ENCODE measurements around the gene HSF4. TPM values are rescaled to one million over a fixed set of nuclear protein-coding genes. Genes with fewer than 3 reads are reported as not detected.

HSF4 gene
- polyA plus RNA-seq, 1 donor: 8.2 TPM

DNA sequence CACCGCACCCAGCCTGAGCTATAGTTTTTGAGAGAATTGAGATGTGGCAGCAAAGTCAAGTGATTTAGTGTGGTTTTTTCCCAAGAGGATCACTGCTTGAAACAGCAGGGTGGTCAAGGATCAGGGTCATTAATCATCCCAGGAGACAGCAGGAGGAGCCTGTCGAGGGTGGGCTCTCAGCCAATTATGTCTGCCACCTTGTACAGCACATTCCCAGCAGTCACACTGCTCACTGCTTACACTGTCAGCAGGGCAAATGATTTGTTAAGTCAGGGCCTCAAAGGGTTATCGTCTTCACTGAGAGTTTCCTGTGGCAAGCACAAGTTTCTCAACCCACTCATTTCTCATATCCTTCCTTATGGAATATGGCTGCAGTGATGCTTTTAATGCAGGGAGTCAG is 26.9 kb upstream of the HSF4 start:
- peak; percentile 54 to 80 for DNase-seq
- Histone ChIP-seq H3K27me3 (ENCODE audit: control insufficient read depth, insufficient read depth, low read length) (no peaks in the 10 kb centered on the region), H3K36me3 (ENCODE audit: control insufficient read depth, insufficient read depth, low read length) (peaks cover 81% of the 10 kb centered on the region), H3K27ac (ENCODE audit: low read length) (no peak overlapping the region), H3K4me3 (ENCODE audit: low read length) (no peak overlapping the region), H3K4me1 (ENCODE audit: control insufficient read depth, insufficient read depth, low read length) (no peaks in the 10 kb centered on the region), H3K9me3 (ENCODE audit: control insufficient read depth, low read depth, low read length) (no peaks in the 10 kb centered on the region)
- WGBS (ENCODE audit: insufficient coverage, low lambda C conversion rate): no CpG with 5 or more reads among the region's 3 CpGs

- no CpG with 5 or more reads among the region's 13 CpGs for WGBS (ENCODE audit: insufficient coverage, low lambda C conversion rate)
- Histone ChIP-seq H3K4me3 (ENCODE audit: low read length) (no peak overlapping the region), H3K36me3 (ENCODE audit: control insufficient read depth, insufficient read depth, low read length) (peaks cover 85% of the 10 kb centered on the region), H3K4me1 (ENCODE audit: control insufficient read depth, insufficient read depth, low read length) (no peaks in the 10 kb centered on the region), H3K9me3 (ENCODE audit: control insufficient read depth, low read depth, low read length) (no peaks in the 10 kb centered on the region), H3K27ac (ENCODE audit: low read length) (no peak overlapping the region), H3K27me3 (ENCODE audit: control insufficient read depth, insufficient read depth, low read length) (no peaks in the 10 kb centered on the region)
- DNase-seq: no peak
These were observed 23.2 kb upstream of the HSF4 start for GRCh38 chr16:67141391-67141790.

- no peak overlapping the region for H3K27ac ChIP-seq (ENCODE audit: low read length)
- H3K36me3 ChIP-seq (ENCODE audit: control insufficient read depth, insufficient read depth, low read length): peaks cover 89% of the 10 kb centered on the region
- H3K4me1 ChIP-seq (ENCODE audit: control insufficient read depth, insufficient read depth, low read length): no peaks in the 10 kb centered on the region
- WGBS (ENCODE audit: insufficient coverage, low lambda C conversion rate): no CpG with 5 or more reads among the region's 9 CpGs
- DNase-seq: no peak
- no peaks in the 10 kb centered on the region for H3K27me3 ChIP-seq (ENCODE audit: control insufficient read depth, insufficient read depth, low read length)
- no peak overlapping the region for H3K4me3 ChIP-seq (ENCODE audit: low read length)
- H3K9me3 ChIP-seq (ENCODE audit: control insufficient read depth, low read depth, low read length): no peaks in the 10 kb centered on the region
These were observed 22.2 kb upstream of the HSF4 start for GRCh38 chr16:67142342-67142741.

DNA sequence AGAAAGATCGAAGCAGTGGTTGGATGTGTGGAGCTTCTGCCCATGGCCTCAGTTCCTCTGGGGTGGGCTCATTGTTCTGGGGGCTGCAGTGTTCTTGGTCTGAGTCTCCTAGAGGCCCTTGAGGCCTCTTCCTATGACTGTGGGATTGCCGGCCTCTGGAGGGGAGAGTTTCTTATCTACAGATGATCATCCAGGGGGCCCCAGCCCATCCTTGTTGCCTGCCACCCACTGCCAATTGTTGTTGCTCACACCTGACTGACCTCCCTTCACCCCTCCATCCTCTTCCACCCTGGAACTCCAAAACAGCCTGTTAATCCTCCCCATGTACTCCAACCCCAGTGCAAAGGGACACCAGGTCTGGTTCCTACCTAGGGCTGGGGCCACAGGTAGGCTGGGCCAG is 19.6 kb upstream of the HSF4 start:
- H3K27ac ChIP-seq (ENCODE audit: low read length): no peak overlapping the region
- WGBS (ENCODE audit: insufficient coverage, low lambda C conversion rate): no CpG with 5 or more reads among the region's 2 CpGs
- no peaks in the 10 kb centered on the region for H3K4me1 ChIP-seq (ENCODE audit: control insufficient read depth, insufficient read depth, low read length)
- DNase-seq: no peak
- H3K4me3 ChIP-seq (ENCODE audit: low read length): no peak overlapping the region
- H3K9me3 ChIP-seq (ENCODE audit: control insufficient read depth, low read depth, low read length): peaks cover 8% of the 10 kb centered on the region
- H3K27me3 ChIP-seq (ENCODE audit: control insufficient read depth, insufficient read depth, low read length): peaks cover 11% of the 10 kb centered on the region
- H3K36me3 ChIP-seq (ENCODE audit: control insufficient read depth, insufficient read depth, low read length): peaks cover 75% of the 10 kb centered on the region

DNA sequence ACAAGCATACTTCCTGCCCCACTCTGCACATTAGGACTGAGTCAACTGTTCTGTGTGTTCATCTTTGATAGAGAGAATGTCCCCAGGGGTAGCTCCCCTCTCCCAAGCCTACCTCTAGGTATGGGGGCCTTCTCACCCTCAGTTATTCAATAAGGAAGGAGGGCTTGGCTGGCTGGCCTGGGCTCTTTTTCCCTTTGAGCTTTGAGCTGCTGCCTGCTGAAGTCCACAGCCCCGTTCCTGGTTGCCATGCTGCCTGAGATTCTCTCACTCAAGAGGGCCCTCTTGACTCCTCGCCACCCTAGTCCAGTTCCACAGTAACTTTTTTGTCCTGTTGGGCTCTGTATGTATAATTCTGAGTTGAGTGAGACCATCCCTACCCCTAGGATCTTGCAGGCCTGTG is 18.8 kb upstream of the HSF4 start:
- no CpG with 5 or more reads among the region's 2 CpGs for WGBS (ENCODE audit: insufficient coverage, low lambda C conversion rate)

DNA sequence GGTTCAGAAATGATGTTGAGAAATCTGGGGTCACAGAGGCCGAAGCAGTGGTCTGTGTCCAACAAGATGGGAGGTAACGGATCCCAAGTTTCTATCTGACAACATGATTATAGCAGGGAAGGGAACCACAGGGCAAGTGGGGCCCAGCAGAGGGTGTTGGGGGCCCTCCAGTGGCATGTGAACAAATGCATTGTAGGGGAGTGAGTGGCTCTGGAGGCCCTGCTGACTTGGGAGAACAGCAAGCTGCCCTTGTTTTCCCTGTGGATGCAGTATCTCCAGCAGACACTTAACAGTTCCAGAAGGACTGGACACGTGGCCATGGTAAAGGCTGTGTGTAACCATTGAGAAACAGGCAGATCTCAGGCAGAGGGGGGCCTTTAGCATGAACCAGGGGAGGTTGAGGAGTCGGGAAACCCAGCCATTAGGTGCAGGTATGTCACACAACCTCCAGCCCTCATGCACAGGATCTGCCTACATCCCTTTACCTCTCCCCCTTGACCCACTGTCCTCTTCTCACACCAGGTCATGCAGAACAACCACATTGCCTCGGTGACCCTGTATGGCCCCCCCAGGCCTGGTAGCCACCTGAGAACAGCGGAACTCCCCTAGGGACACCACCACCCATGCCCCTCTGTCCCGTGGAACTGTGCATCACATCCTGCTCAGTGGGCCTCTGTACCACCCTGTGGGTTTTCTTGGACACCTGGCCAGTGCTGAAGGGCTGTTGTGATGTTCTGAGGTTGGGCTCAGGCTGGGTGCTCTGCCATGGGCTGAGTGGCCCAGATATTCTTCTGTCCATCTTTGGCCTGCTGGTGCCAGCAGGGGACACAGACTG is 17.8 kb upstream of the HSF4 start:
- H3K9me3 ChIP-seq (ENCODE audit: control insufficient read depth, low read depth, low read length): peaks cover 8% of the 10 kb centered on the region
- peaks cover 57% of the 10 kb centered on the region for H3K36me3 ChIP-seq (ENCODE audit: control insufficient read depth, insufficient read depth, low read length)
- no peak overlapping the region for H3K4me3 ChIP-seq (ENCODE audit: low read length)
- no CpG with 5 or more reads among the region's 7 CpGs for whole genome bisulfite sequencing (ENCODE audit: insufficient coverage, low lambda C conversion rate)
- peaks cover 3% of the 10 kb centered on the region for H3K4me1 ChIP-seq (ENCODE audit: control insufficient read depth, insufficient read depth, low read length)
- H3K27ac ChIP-seq (ENCODE audit: low read length): no peak overlapping the region
- H3K27me3 ChIP-seq (ENCODE audit: control insufficient read depth, insufficient read depth, low read length): peaks cover 27% of the 10 kb centered on the region
- DNase-seq: peak in 1 of 2 donors; percentile 29

More for the DNA sequence above, 18.8 kb upstream of the HSF4 start:
- no peaks in the 10 kb centered on the region for H3K4me1 ChIP-seq (ENCODE audit: control insufficient read depth, insufficient read depth, low read length)
- H3K4me3 ChIP-seq (ENCODE audit: low read length): no peak overlapping the region
- peaks cover 17% of the 10 kb centered on the region for H3K27me3 ChIP-seq (ENCODE audit: control insufficient read depth, insufficient read depth, low read length)
- no peak for DNase-seq
- H3K9me3 ChIP-seq (ENCODE audit: control insufficient read depth, low read depth, low read length): peaks cover 8% of the 10 kb centered on the region
- H3K27ac ChIP-seq (ENCODE audit: low read length): no peak overlapping the region
- H3K36me3 ChIP-seq (ENCODE audit: control insufficient read depth, insufficient read depth, low read length): peaks cover 67% of the 10 kb centered on the region

- no CpG with 5 or more reads among the region's 4 CpGs for WGBS (ENCODE audit: insufficient coverage, low lambda C conversion rate)
- no peak for DNase-seq
- no peak overlapping the region for H3K27ac ChIP-seq (ENCODE audit: low read length)
- peaks cover 3% of the 10 kb centered on the region for H3K4me1 ChIP-seq (ENCODE audit: control insufficient read depth, insufficient read depth, low read length)
- H3K27me3 ChIP-seq (ENCODE audit: control insufficient read depth, insufficient read depth, low read length): peaks cover 32% of the 10 kb centered on the region
- H3K4me3 ChIP-seq (ENCODE audit: low read length): no peak overlapping the region
- H3K9me3 ChIP-seq (ENCODE audit: control insufficient read depth, low read depth, low read length): peaks cover 8% of the 10 kb centered on the region
- H3K36me3 ChIP-seq (ENCODE audit: control insufficient read depth, insufficient read depth, low read length): peaks cover 49% of the 10 kb centered on the region
These were observed 17.0 kb upstream of the HSF4 start for GRCh38 chr16:67147437-67148140.

- H3K36me3 ChIP-seq (ENCODE audit: control insufficient read depth, insufficient read depth, low read length): peaks cover 43% of the 10 kb centered on the region
- DNase-seq: no peak
- H3K9me3 ChIP-seq (ENCODE audit: control insufficient read depth, low read depth, low read length): peaks cover 8% of the 10 kb centered on the region
- no peak overlapping the region for H3K4me3 ChIP-seq (ENCODE audit: low read length)
- no peak overlapping the region for H3K27ac ChIP-seq (ENCODE audit: low read length)
- H3K27me3 ChIP-seq (ENCODE audit: control insufficient read depth, insufficient read depth, low read length): peaks cover 38% of the 10 kb centered on the region
- WGBS (ENCODE audit: insufficient coverage, low lambda C conversion rate): no CpG with 5 or more reads among the region's 2 CpGs
- peaks cover 3% of the 10 kb centered on the region for H3K4me1 ChIP-seq (ENCODE audit: control insufficient read depth, insufficient read depth, low read length)
These were observed 16.3 kb upstream of the HSF4 start for GRCh38 chr16:67148221-67148620.

- Histone ChIP-seq H3K4me3 (ENCODE audit: low read length) (no peak overlapping the region), H3K9me3 (ENCODE audit: control insufficient read depth, low read depth, low read length) (peaks cover 8% of the 10 kb centered on the region), H3K36me3 (ENCODE audit: control insufficient read depth, insufficient read depth, low read length) (peaks cover 40% of the 10 kb centered on the region), H3K27ac (ENCODE audit: low read length) (no peak overlapping the region), H3K27me3 (ENCODE audit: control insufficient read depth, insufficient read depth, low read length) (peaks cover 41% of the 10 kb centered on the region), H3K4me1 (ENCODE audit: control insufficient read depth, insufficient read depth, low read length) (peaks cover 3% of the 10 kb centered on the region)
- WGBS (ENCODE audit: insufficient coverage, low lambda C conversion rate): no CpG with 5 or more reads among the region's 11 CpGs
- no peak for DNase-seq
These were observed 15.8 kb upstream of the HSF4 start for GRCh38 chr16:67148656-67149275.

DNA sequence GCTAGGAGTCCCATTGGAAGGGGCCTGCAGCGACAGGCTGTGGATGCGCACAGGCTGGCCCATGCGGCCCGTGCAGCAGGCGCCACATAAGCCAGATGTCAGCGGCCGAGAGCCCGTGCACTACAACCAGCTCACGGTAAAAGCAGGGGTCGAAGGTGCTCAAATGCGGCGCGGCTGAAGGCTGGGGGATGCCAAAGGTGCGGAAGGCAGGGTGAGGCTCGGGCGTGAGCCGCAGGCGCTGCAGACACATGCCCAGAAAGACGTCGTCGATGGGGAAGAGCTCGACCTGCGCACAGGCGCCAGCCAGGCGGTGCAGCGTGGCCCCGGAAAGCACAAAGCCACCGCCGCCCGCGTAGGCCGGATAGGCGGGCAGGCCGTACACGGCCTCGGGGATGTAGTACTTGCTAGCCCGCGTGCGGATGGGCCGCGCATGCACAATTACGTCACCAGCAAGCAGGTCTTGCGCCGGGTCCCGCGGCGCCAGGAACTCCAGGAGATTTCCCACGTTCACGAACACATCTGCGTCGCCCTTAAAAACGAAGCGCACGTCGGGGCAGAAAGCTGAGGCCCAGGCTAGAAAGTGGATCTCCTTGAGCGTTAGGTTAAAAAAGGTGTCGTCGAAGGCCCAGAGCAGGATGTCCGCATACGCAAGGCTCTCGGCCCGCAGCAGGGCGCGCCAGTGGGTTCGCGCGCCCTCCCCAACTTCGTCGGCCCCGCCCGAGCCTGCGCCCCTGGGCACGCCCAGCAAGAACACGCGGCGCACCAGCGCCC is 15.1 kb upstream of the HSF4 start:
- peaks cover 34% of the 10 kb centered on the region for H3K36me3 ChIP-seq (ENCODE audit: control insufficient read depth, insufficient read depth, low read length)
- no CpG with 5 or more reads among the region's 77 CpGs for WGBS (ENCODE audit: insufficient coverage, low lambda C conversion rate)
- no peak overlapping the region for H3K27ac ChIP-seq (ENCODE audit: low read length)
- H3K9me3 ChIP-seq (ENCODE audit: control insufficient read depth, low read depth, low read length): peaks cover 8% of the 10 kb centered on the region
- H3K4me1 ChIP-seq (ENCODE audit: control insufficient read depth, insufficient read depth, low read length): peaks cover 3% of the 10 kb centered on the region
- no peak for DNase-seq
- H3K4me3 ChIP-seq (ENCODE audit: low read length): no peak overlapping the region
- H3K27me3 ChIP-seq (ENCODE audit: control insufficient read depth, insufficient read depth, low read length): peaks cover 47% of the 10 kb centered on the region
